ENCODE measurements around the gene CST8.

Gene CST8

DNA sequence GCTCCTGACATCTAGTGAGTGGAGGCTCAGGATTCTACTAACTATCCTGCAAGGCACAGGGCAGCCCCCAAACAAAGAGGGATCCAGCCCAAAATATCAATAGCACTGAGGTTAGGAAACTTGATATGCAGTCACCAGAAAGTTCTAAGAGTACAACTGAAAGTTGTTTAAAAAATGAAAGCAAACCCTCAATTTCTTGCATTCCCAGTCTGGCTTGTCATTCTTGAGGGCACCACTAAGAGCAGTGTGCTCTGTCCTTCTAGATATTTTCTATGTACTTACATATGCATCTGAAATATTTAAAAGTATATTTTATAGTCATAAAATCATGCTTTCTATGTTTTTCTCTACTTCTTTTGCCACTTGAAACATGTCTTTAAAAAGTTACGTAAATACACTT, 35.9 kb downstream of the CST8 start:
- DNase-seq = no peak

DNA sequence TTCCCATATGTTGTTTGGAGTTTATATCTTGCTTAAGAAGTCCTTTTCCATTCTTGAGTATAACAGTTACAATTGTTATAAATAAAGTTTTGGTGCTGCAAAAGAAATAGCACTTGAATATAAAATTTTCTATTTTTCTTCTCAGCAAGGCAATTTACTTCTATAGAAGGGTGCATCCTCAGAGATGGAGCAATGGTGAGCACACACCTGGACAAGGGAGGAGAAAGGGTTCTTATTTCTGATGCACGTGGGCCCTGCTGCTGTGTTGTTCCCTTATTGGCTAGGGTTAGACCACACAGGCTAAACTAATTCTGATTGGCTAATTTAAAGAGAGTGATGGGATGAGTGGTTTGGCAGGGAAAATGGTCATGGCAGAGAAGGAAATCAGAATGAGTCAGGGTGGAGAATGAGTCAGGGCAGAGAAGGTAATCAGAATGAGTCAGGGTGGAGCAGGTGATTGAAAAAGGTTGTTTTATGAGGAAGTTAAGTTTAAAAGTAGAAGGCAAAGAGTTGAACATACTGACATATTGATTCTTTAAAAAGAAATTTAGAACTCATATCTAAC, 38.0 kb downstream of the CST8 start:
- DNase-seq = no peak

DNA sequence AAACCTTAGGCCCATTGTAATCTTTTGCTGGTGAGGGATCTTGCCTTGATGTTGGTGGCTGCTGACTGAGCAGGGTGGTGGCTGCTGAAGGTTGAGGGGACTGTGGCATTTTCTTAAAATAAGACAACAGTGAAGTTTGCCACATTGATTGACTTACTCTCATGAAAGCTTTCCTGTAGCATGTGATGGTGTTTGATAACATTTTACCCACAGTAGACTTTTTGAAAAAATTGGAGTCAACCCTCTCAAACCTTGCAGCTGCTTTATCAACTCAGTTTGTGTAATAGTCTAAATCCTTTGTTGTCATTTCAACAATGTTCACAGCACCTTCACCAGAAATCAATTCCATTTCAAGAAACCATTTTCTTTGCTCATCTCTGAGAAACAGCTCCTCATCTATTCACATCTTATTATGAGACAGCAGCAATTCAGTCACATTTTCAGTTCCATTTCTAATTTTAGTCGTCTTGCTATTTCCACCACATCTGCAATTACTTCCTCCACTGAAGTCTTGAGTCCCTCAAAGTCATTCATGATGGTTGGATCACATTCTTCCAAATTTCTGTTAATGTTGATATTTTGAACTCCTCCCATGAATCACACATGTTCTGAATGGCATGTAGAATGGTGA, 40.1 kb downstream of the CST8 start:
- no peak for DNase-seq

DNA sequence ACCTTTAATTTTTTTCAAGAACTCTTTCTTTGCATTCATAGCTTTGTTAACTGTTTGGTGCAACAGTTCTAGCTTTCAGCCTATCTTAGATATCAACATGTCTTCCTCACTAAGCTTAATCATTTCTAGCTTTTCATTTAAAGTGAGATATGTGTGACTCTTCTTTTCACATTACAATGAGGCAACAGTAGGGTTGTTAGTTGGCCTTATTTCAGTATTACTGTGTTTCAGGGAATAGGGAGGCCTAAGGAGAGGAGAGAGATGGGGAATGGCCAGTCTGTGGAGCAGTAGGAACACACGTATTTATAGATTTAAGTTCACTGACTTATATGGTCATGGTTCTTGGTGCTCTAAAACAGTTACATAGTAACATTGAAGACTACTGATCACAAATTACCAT, 41.6 kb downstream of the CST8 start:
- no peak for DNase-seq

GRCh38 chr20:23533161-23533560, 42.2 kb downstream of the CST8 start:
- DNase-seq = no peak

DNA sequence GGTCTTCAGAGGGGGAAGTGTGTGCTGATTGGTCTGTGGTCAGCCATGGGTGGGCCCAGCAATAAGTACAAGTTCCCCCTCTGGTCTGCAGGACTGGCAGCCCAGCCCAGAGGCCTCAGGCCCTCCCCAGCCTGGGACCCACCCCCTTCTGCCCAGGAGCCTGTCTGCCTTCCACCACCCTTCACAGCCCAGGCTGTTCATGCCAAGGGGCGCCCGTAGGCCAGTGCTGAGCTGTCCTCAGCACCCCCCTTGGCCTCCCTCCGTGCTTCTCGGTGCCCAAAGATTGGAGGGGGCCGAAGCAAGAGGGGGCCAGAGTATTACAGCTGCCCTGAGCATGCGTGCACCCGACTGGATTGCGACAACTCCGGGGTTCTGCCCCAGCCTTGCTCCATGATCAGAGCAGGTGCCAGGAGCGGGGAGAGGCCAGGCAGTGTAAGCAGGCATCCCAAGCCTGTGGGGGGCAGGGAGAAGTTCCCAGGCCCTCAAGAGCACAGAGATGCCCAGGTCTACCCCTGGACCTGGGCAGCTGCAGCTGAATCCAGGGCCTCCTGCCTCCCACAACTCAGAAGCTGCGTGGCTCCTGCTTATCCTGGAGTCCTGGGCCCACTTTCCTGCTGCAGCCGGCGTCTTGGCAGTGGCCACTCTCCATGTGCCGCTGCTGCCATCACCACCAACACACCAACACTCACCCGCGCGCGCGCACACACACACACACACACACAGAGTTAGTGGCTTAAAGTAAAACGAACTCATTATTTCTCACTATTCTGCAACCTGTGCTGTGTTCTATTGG, 44.1 kb downstream of the CST8 start:
- no peak for DNase-seq

- no peak for DNase-seq
These were observed 45.5 kb downstream of the CST8 start for GRCh38 chr20:23536328-23536974.

DNA sequence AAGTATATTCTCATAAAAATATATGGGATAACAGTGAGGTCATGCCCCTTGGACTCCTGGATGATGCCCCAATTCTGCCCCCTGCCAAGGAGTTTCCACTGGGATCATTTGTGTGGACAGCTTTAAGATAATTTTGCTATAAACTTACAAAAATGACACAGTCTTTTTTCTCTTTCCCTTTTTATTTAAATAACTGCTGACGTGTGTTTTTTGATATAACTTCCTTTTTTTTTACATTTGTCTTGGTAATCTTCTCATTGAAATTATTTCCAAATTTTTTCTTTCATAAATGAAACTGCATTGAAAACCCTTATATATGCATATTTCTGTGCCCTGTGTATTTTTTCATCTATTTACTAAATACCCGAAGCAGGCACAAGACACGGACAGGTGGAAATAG, 46.1 kb downstream of the CST8 start:
- no peak for DNase-seq

DNA sequence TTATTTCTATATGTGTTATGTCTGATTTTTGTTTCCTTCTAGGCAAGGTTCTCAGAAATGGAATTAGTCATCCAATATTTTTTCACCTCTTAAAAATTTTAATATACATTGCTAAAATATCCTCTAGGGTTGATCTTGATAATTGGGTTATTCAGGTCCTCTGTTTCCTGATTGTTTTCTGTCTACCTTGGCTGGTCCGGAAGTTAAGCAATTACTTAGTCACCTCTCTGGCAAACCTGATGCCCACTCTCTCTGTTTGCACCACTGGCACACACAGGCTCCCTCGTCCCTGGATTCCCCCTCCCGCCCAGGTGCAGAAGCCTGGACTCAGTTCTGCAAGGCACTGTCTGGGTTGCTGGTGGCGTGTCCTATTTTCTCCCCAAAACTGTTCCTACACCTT, 49.7 kb downstream of the CST8 start:
- DNase-seq = no peak

GRCh38 chr20:23541330-23541729, 50.4 kb downstream of the CST8 start:
- no peak for DNase-seq

DNA sequence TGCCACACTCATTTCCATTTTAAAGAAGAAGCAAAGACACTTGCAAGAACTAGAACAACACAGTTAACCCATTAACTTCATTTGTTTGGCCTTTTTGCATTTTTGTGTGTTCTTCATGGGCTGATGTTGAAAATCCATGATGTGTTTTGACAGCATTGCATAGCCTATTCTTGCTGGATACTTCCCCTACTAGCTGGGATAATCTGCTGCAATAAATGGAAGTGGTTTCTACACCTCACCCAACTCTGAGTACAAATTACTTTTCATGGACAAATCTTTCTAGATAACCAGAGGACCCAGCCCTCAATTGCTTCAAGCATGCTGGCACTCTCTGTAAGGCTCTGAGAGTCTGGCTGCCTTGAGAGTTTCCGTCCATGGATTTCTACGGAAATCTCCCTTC, 50.9 kb downstream of the CST8 start:
- no peak for DNase-seq

DNA sequence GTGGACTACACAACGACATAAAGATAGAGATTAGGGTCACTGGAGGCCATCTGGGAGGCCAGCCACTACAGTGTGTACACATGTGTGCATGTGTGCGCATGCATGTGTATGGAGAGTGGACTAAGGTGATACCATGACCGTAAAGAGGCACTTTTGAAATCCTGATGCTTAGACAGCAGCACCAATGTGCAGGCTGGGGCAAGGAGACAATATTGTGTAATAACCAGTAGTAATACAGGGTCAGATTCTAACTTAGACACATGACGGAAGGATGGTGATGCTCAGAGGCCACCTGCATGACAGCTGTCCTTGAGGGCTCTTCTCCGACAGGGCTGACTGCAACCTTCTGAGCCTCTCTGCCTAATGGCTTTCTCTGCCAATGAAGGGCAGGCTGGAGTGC, 51.9 kb downstream of the CST8 start:
- DNase-seq = no peak

DNA sequence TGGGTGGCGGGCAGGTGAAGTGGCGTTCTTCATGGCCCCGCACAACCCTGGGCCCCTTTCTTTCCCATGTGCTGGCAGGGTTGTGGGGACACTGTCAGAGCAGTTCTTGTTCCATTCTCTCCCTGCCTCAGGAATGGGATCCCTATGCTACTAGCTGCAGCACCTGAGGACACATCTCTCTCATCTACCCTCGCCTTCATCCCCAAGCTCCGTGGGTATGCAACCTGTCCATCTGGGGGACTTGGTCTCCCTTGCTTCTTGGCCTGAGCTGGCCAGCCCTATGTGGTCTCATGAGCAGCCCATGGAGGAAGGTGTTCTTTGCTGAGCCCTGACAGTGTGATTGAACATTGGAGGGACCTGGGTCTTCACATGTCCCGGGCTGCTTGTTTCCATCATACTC, 53.2 kb downstream of the CST8 start:
- DNase-seq = no peak
